ENCODE results near the gene HOXB9. TPM values are rescaled to one million over a fixed set of nuclear protein-coding genes. Genes with fewer than 3 reads are reported as not detected.

HOXB9 gene
- total and polyA plus RNA-seq, 9 of the 15 experiments (the other 6 are each of a cell fraction or from before 2014, with no cell fraction given), result 3.1 to 196 (median 77.6) TPM

- TF ChIP-seq RAD21 (CRISPR knock-in tag; conservative IDR thresholded peaks at IDR 0.05 in 1 of 2, IDR thresholded peaks at IDR 0.05 in 1 of 2) (no peak), PTRF (tag; IDR thresholded peaks at IDR 0.05) (no peak), ZNF277 (CRISPR knock-in tag; IDR thresholded peaks at IDR 0.05; ENCODE audit: borderline replicate concordance) (no peak), E4F1 (CRISPR knock-in tag; IDR thresholded peaks at IDR 0.05; ENCODE audit: borderline replicate concordance) (no peak), SP2 (IDR thresholded peaks at IDR 0.05; ENCODE audit: extremely low read depth, low read depth, low read length, poor library complexity, severe bottlenecking) (no peak), BHLHE40 (IDR thresholded peaks at IDR 0.05; ENCODE audit: low read length) (no peak), ZNF57 (CRISPR knock-in tag; IDR thresholded peaks at IDR 0.05) (no peak), TAL1 (IDR thresholded peaks at IDR 0.05) (no peak), FOXK1 (CRISPR knock-in tag; IDR thresholded peaks at IDR 0.05; ENCODE audit: borderline replicate concordance) (no peak), CREB3 (tag; conservative IDR thresholded peaks at IDR 0.05; ENCODE audit: low read depth) (no peak), VEZF1 (CRISPR knock-in tag; IDR thresholded peaks at IDR 0.05) (no peak), ETV6 (IDR thresholded peaks at IDR 0.05; ENCODE audit: borderline replicate concordance in 1 of 2, low read depth in 2 of 2, low read length in 1 of 2) (no peak), ETV6 (CRISPR knock-in tag; IDR thresholded peaks at IDR 0.05; ENCODE audit: borderline replicate concordance) (no peak), ELF1 (tag; IDR thresholded peaks at IDR 0.05) (no peak), KDM4B (IDR thresholded peaks at IDR 0.05; ENCODE audit: borderline replicate concordance in 2 of 2, low read depth in 1 of 2) (no peak)
Measured at GRCh38 chr17:48596000-48596734, 30.0 kb downstream of the HOXB9 start (continued).

Data from K562 (cell line).